ENCODE measurements around the gene KIF3A.

DNA sequence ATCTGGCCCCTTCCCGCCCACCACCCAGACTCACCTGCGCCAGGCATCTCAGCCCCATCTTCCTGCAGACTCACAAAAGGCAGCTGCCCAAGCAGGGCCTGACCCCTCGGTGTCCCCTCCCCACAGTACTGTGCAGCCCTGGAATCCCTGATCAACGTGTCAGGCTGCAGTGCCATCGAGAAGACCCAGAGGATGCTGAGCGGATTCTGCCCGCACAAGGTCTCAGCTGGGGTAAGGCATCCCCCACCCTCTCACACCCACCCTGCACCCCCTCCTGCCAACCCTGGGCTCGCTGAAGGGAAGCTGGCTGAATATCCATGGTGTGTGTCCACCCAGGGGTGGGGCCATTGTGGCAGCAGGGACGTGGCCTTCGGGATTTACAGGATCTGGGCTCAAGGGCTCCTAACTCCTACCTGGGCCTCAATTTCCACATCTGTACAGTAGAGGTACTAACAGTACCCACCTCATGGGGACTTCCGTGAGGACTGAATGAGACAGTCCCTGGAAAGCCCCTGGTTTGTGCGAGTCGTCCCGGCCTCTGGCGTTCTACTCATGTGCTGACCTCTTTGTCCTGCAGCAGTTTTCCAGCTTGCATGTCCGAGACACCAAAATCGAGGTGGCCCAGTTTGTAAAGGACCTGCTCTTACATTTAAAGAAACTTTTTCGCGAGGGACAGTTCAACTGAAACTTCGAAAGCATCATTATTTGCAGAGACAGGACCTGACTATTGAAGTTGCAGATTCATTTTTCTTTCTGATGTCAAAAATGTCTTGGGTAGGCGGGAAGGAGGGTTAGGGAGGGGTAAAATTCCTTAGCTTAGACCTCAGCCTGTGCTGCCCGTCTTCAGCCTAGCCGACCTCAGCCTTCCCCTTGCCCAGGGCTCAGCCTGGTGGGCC is 77.5 kb downstream of the KIF3A start:
- TF ChIP-seq CTCF (IDR thresholded peaks at IDR 0.05) (no peak), POLR2A (IDR thresholded peaks at IDR 0.05) (no peak), POLR2AphosphoS5 (IDR thresholded peaks at IDR 0.05) (no peak)
